Astrocyte of the spinal cord (primary cell): Measurements from ENCODE around the gene LRRC2.

Experiments used
- DNase-seq: peaks from one replicate; pipeline ENCODE4 v3.0.0; 2011; ENCODE audit warnings: low read depth, low spot score
- H3K4me3 ChIP-seq: 2 replicates; pipeline ENCODE4 v1.5.1; 2011; ENCODE audit warnings: low read depth, mild to moderate bottlenecking, low read length, moderate library complexity
- in situ Hi-C: cut with HindIII; loops from 2 replicates; pipeline ENCODE4 v1.10.0; 2017; ENCODE audit warnings: low sequenced_read_pairs
- TF ChIP-seq, protein P1 (sequence below): IDR thresholded peaks from 2 replicates; pipeline ENCODE4 v1.5.1; 2012; ENCODE audit warnings: low read depth, mild to moderate bottlenecking, low read length, inconsistent platforms

Gene LRRC2

GRCh38 chr3:46469680-46470357, 96.3 kb downstream of the LRRC2 start:
- TF ChIP-seq, protein P1, sequence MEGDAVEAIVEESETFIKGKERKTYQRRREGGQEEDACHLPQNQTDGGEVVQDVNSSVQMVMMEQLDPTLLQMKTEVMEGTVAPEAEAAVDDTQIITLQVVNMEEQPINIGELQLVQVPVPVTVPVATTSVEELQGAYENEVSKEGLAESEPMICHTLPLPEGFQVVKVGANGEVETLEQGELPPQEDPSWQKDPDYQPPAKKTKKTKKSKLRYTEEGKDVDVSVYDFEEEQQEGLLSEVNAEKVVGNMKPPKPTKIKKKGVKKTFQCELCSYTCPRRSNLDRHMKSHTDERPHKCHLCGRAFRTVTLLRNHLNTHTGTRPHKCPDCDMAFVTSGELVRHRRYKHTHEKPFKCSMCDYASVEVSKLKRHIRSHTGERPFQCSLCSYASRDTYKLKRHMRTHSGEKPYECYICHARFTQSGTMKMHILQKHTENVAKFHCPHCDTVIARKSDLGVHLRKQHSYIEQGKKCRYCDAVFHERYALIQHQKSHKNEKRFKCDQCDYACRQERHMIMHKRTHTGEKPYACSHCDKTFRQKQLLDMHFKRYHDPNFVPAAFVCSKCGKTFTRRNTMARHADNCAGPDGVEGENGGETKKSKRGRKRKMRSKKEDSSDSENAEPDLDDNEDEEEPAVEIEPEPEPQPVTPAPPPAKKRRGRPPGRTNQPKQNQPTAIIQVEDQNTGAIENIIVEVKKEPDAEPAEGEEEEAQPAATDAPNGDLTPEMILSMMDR = no peak
- DNase-seq = no peak
- no peak overlapping the region for H3K4me3 ChIP-seq
- in situ Hi-C loops = no loop called here

- no peak for DNase-seq
- no peak overlapping the region for H3K4me3 ChIP-seq
- TF ChIP-seq, protein P1 = no peak
- in situ Hi-C loops = no loop called here
These were observed 97.1 kb downstream of the LRRC2 start for GRCh38 chr3:46468753-46469600.

DNA sequence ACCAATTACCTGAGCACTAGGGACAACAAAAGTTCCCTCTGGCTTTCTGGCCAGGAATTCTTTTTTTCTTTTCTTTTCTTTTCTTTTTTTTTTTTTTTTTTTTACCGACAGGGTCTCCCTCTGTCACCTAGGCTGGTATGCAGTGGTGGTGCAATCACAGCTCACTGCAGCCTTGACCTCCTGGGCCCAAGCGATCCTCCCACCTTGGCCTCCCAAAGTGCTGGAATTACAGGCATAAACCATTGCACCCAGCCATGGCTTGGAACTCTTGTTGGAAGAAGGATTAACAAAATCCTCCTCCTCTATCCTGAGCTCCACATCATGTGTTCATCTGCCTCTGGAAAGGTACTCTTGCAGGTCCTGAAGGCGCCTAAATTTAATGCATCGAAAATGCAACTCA, 98.5 kb downstream of the LRRC2 start:
- no peak overlapping the region for H3K4me3 ChIP-seq
- DNase-seq = no peak
- in situ Hi-C loops = no loop called here
- TF ChIP-seq, protein P1 = no peak

DNA sequence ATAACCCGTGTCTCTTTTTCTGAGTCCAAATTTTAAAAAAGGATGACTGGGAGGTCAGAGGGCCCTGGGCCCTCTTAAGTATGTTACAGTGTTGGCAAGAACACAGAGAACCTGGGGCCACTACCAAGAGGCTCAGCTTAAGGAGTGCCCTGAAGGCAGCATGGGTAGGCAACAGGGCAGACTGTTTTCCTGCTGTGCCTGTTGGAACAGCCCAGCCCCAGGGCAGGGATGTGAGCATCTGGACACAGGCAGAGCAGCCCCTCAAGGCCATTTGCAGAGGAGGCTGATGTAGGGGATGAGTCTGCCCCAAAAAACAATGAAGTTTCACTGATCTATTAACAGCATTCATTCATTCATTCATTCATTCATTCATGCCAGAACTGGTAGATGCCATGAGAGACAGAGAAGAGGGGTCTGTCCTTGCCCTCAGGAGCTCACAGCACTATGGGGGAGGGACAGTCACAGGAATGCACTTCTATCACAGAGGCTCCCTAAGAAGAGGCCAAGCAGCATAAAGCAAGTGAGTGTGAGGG, 99.2 kb downstream of the LRRC2 start:
- no peak overlapping the region for H3K4me3 ChIP-seq
- DNase-seq = no peak
- TF ChIP-seq, protein P1 = no peak
- in situ Hi-C loops = no loop called here

- TF ChIP-seq, protein P1 = no peak
- in situ Hi-C loops = no loop called here
- no peak overlapping the region for H3K4me3 ChIP-seq
- no peak for DNase-seq
These were observed 99.8 kb downstream of the LRRC2 start for GRCh38 chr3:46466273-46466672.
